Upper lobe of left lung (tissue), 4 donors: ENCODE measurements around the gene MPV17L2.

ENCODE experiments used
- CTCF ChIP-seq, 6 experiments: fragments of 450-650 bp in 4 of 6; fragments of 200-600 bp in 2 of 6; sonication (generic) in 2 of 6; IDR thresholded peaks; one replicate each; pipeline ENCODE4 v1.5.1; 2016 to 2019; ENCODE audit warnings: antibody characterized with exemption in 6 of 6
- POLR2A ChIP-seq, 4 donors: fragments of 450-650 bp; IDR thresholded peaks; one replicate each; pipeline ENCODE4 v1.5.1; 2016 to 2017; ENCODE audit warnings: antibody characterized with exemption in 4 of 4, mild to moderate bottlenecking in 2 of 4

- TF ChIP-seq CTCF (IDR thresholded peaks at IDR 0.05), result peak in 1 of 6 experiments; percentile 3
- peak in 3 of 4 donors; percentile 36 to 83 (median 47) for TF ChIP-seq POLR2A (IDR thresholded peaks at IDR 0.05)
These were observed 40.0 kb upstream of the MPV17L2 start, which contains the start of gene PIK3R2 for GRCh38 chr19:18152817-18153555.
